Activated gamma-delta T cell treated with Interleukin-2 at 50 U/mL for 16 hours (primary cell): ENCODE results near the gene EYS.

ENCODE experiments used
- DNase-seq: peaks from one replicate; pipeline ENCODE4 v3.0.0-alpha.2; 2020

The EYS gene

GRCh38 chr6:65707126-65707826 lies at the start of gene EYS:
Gene EYS, minus strand, starts transcription at chr6:65707226. Its CDS starts 211,816 bp downstream, at chr6:65495410.
- DNase-seq: no peak

- DNase-seq: no peak
These were observed 39.3 kb upstream of the EYS start for GRCh38 chr6:65746302-65746701.

GRCh38 chr6:65745614-65746013 lies 38.6 kb upstream of the EYS start:
- no peak for DNase-seq

GRCh38 chr6:65728879-65729479 lies 22.0 kb upstream of the EYS start:
- no peak for DNase-seq

GRCh38 chr6:65719101-65719500 lies 12.1 kb upstream of the EYS start:
- DNase-seq: no peak

- no peak for DNase-seq
These were observed 4.5 kb upstream of the EYS start for GRCh38 chr6:65711531-65711930.

- no peak for DNase-seq
These were observed 2.2 kb upstream of the EYS start for GRCh38 chr6:65709099-65709830.

GRCh38 chr6:65708162-65708561 lies 1.1 kb upstream of the EYS start:
- DNase-seq: no peak

- no peak for DNase-seq
These were observed 590 bp downstream of the EYS start for GRCh38 chr6:65706436-65706835.

GRCh38 chr6:65701325-65701724 lies 5.7 kb downstream of the EYS start:
- no peak for DNase-seq

- no peak for DNase-seq
These were observed 6.5 kb downstream of the EYS start for GRCh38 chr6:65700561-65700960.

- no peak for DNase-seq
These were observed 14.9 kb downstream of the EYS start for GRCh38 chr6:65692109-65692508.

- DNase-seq: no peak
These were observed 26.8 kb downstream of the EYS start for GRCh38 chr6:65680232-65680631.

- no peak for DNase-seq
These were observed 35.1 kb downstream of the EYS start for GRCh38 chr6:65671922-65672321.

- no peak for DNase-seq
These were observed 38.9 kb downstream of the EYS start for GRCh38 chr6:65667916-65668656.

- no peak for DNase-seq
These were observed 56.9 kb downstream of the EYS start for GRCh38 chr6:65650086-65650485.

- DNase-seq: no peak
These were observed 57.6 kb downstream of the EYS start for GRCh38 chr6:65649392-65649791.

GRCh38 chr6:65646544-65646943 lies 60.5 kb downstream of the EYS start:
- DNase-seq: no peak

GRCh38 chr6:65642776-65643175 lies 64.2 kb downstream of the EYS start:
- no peak for DNase-seq

- no peak for DNase-seq
These were observed 68.8 kb downstream of the EYS start for GRCh38 chr6:65638047-65638831.

GRCh38 chr6:65637289-65638046 lies 69.6 kb downstream of the EYS start:
- DNase-seq: no peak

GRCh38 chr6:65633501-65633900 lies 73.5 kb downstream of the EYS start:
- DNase-seq: no peak
